Measurements from ENCODE around the gene PRDX6.
A peak's percentile ranks its signal among the peaks of the same experiment; 100 is the strongest.
"Not testable (repeated sequence)": the region's sequence is repeated elsewhere in the genome, so short reads cannot be mapped to it uniquely, and the experiment has no call there.

PRDX6 gene

DNA sequence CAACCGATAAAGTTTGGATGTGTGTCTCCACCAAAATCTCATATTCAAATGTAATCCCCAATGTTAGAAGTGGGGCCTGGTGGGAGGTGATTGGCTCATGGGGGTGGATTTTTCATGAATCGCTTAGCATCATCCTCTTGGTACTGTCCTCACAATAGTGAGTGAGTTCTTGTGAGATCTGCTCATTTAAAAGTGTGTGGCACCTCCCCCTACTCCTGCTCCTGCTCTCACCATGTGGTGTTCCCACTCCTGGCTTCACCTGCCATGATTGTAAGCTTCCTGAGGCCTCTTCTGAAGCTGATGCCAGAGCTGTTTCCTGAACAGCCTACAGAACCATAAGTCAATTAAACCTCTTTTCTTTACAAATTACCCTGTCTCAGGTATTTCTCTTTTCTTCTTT lies 28.2 kb upstream of the PRDX6 start:
- no peak overlapping the region for H3K27ac Mint-ChIP-seq
- H3K4me3 Mint-ChIP-seq, result no peak overlapping the region
- no peaks in the 10 kb centered on the region for H3K27me3 Mint-ChIP-seq
- H3K4me1 Mint-ChIP-seq (ENCODE audit: low read depth), result peaks cover 22% of the 10 kb centered on the region
- peaks cover 13% of the 10 kb centered on the region for H3K9me3 Mint-ChIP-seq (ENCODE audit: low read depth)
- peaks cover 30% of the 10 kb centered on the region for H3K36me3 Mint-ChIP-seq

DNA sequence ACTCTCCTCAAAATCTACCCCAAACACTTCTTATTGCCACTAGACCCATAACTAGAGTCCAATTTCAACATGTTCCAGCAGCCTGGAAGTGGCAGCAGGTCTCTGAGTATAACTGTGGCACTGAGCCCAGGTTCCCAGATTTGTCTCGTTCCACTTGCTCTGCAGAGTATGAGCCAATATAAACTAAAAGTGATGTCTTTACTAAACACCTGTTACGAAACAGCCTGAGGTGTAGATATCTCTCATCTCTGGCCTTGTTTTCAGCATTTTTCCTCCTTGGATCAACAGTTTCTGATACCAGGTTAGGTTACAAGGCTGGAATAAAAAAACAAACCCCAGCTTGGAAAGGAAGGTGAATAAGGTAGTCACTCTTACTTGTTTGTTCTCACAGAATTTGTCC lies 25.2 kb upstream of the PRDX6 start:
- no peaks in the 10 kb centered on the region for H3K27me3 Mint-ChIP-seq
- H3K4me1 Mint-ChIP-seq (ENCODE audit: low read depth), result peaks cover 28% of the 10 kb centered on the region
- H3K27ac Mint-ChIP-seq, result no peak overlapping the region
- H3K4me3 Mint-ChIP-seq, result no peak overlapping the region
- H3K9me3 Mint-ChIP-seq (ENCODE audit: low read depth), result peaks cover 7% of the 10 kb centered on the region
- H3K36me3 Mint-ChIP-seq, result peaks cover 27% of the 10 kb centered on the region

DNA sequence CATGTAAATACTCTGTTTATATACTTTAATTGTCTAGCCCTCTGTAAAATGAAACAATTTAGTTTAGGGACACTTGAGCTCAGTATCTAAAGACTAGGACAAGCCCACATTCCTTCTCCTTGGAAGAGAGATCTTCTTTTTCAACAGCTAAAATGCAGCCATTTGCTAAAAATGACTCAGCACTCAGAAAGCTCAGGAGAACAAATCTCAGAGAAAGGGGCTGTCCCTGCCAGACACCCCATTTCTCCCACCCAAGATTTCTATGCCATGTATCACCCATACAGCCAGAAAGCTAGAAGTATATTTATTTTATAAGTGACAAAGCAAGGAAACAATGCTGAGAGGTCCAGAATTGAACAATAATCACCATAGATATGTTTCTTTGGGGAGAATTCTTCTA lies 23.2 kb upstream of the PRDX6 start:
- H3K4me1 Mint-ChIP-seq (ENCODE audit: low read depth), result peaks cover 30% of the 10 kb centered on the region
- no peak overlapping the region for H3K27ac Mint-ChIP-seq
- peaks cover 20% of the 10 kb centered on the region for H3K36me3 Mint-ChIP-seq
- H3K4me3 Mint-ChIP-seq, result no peak overlapping the region
- H3K27me3 Mint-ChIP-seq, result no peaks in the 10 kb centered on the region
- H3K9me3 Mint-ChIP-seq (ENCODE audit: low read depth), result no peaks in the 10 kb centered on the region

GRCh38 chr1:173454966-173455524 lies 22.1 kb upstream of the PRDX6 start:
- H3K4me3 Mint-ChIP-seq, result no peak overlapping the region
- no peaks in the 10 kb centered on the region for H3K27me3 Mint-ChIP-seq
- peaks cover 20% of the 10 kb centered on the region for H3K36me3 Mint-ChIP-seq
- H3K9me3 Mint-ChIP-seq (ENCODE audit: low read depth), result no peaks in the 10 kb centered on the region
- H3K27ac Mint-ChIP-seq, result no peak overlapping the region
- peaks cover 38% of the 10 kb centered on the region for H3K4me1 Mint-ChIP-seq (ENCODE audit: low read depth)

DNA sequence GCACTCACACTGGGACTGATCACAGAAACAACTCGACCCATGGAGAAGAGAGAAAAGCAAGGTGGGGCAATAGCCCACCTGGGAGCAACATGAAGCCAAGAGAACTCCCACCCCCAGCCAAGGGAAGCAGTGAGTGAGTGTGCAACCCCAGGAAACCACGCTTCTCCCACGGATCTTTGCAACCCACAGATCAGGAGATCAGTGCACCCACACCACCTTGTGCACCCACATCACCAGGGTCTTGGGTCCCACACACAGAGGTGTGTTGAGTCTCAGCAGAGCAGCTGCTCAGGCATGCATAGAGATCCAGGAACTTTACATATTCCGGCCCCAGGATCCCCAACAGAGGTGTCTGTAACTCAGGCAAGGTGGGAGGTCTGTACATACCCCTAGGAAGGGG lies 17.2 kb upstream of the PRDX6 start:
- H3K27me3 Mint-ChIP-seq, result no peaks in the 10 kb centered on the region
- H3K4me3 Mint-ChIP-seq, result no peak overlapping the region
- peaks cover 44% of the 10 kb centered on the region for H3K4me1 Mint-ChIP-seq (ENCODE audit: low read depth)
- no peak overlapping the region for H3K27ac Mint-ChIP-seq
- peaks cover 40% of the 10 kb centered on the region for H3K36me3 Mint-ChIP-seq
- peaks cover 6% of the 10 kb centered on the region for H3K9me3 Mint-ChIP-seq (ENCODE audit: low read depth)

GRCh38 chr1:173462666-173463065 lies 14.5 kb upstream of the PRDX6 start:
- not testable (repeated sequence) for H3K9me3 Mint-ChIP-seq (ENCODE audit: low read depth); H3K27me3 Mint-ChIP-seq; H3K4me3 Mint-ChIP-seq; H3K27ac Mint-ChIP-seq
- H3K4me1 Mint-ChIP-seq (ENCODE audit: low read depth), result peaks cover 34% of the 10 kb centered on the region
- H3K36me3 Mint-ChIP-seq, result peaks cover 50% of the 10 kb centered on the region

GRCh38 chr1:173464185-173464584 lies 12.9 kb upstream of the PRDX6 start:
- Mint-ChIP-seq H3K36me3 (peaks cover 55% of the 10 kb centered on the region), H3K4me1 (ENCODE audit: low read depth) (peaks cover 32% of the 10 kb centered on the region)
- not testable (repeated sequence) for H3K4me3 Mint-ChIP-seq; H3K27ac Mint-ChIP-seq; H3K27me3 Mint-ChIP-seq; H3K9me3 Mint-ChIP-seq (ENCODE audit: low read depth)

- peaks cover 27% of the 10 kb centered on the region for H3K4me1 Mint-ChIP-seq (ENCODE audit: low read depth)
- no peaks in the 10 kb centered on the region for H3K27me3 Mint-ChIP-seq
- H3K4me3 Mint-ChIP-seq, result no peak overlapping the region
- peaks cover 55% of the 10 kb centered on the region for H3K36me3 Mint-ChIP-seq
- no peak overlapping the region for H3K27ac Mint-ChIP-seq
- peaks cover 17% of the 10 kb centered on the region for H3K9me3 Mint-ChIP-seq (ENCODE audit: low read depth)
Measured at GRCh38 chr1:173467426-173467825, 9.7 kb upstream of the PRDX6 start.

DNA sequence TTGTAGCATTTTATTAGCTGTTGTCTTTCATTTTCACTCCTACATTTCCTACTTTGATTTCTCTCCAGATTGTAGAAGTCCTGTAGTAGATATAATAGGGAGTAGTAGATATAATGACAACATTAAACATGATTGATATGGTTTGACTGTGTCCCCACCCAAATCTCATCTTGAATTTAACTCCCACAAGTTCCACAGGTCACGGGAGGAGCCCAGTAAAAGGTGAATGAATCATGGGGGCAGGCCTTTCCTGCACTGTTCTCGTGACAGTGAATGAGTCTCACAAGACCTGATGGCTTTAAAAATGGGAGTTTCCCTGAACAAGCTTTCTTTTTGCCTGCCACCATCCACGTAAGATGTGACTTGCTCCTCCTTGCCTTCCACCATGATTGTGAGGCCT lies 7.5 kb upstream of the PRDX6 start:
- Mint-ChIP-seq H3K27ac (no peak overlapping the region), H3K9me3 (ENCODE audit: low read depth) (peaks cover 11% of the 10 kb centered on the region), H3K36me3 (peaks cover 45% of the 10 kb centered on the region), H3K4me1 (ENCODE audit: low read depth) (peaks cover 30% of the 10 kb centered on the region), H3K4me3 (no peak overlapping the region), H3K27me3 (no peaks in the 10 kb centered on the region)

DNA sequence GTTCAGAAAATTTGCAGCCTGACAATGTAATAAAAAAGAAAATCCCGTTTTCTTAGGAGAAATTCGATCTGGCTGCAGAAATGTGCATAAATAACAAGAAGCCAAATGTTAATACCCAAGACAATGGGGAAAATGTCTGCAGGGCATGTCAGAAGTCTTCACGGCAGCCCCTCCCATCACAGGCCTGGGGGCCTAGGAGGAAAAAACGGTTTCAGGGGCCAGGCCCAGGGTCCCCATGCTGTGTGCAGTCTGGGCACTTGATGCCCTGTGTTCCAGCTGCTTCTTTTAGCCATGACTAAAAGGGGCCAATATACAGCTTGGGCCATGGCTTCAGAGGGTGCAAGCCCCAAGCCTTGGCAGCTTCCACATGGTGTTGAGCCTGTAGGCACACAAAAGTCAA lies 6.5 kb upstream of the PRDX6 start:
- H3K27me3 Mint-ChIP-seq, result no peaks in the 10 kb centered on the region
- no peak overlapping the region for H3K27ac Mint-ChIP-seq
- H3K4me1 Mint-ChIP-seq (ENCODE audit: low read depth), result peaks cover 30% of the 10 kb centered on the region
- peaks cover 11% of the 10 kb centered on the region for H3K9me3 Mint-ChIP-seq (ENCODE audit: low read depth)
- peaks cover 42% of the 10 kb centered on the region for H3K36me3 Mint-ChIP-seq
- no peak overlapping the region for H3K4me3 Mint-ChIP-seq

GRCh38 chr1:173473599-173474011 lies 3.5 kb upstream of the PRDX6 start:
- Mint-ChIP-seq H3K27me3 (no peaks in the 10 kb centered on the region), H3K9me3 (ENCODE audit: low read depth) (peaks cover 11% of the 10 kb centered on the region), H3K27ac (peak overlapping the region; percentile 77), H3K36me3 (peaks cover 24% of the 10 kb centered on the region), H3K4me1 (ENCODE audit: low read depth) (peaks cover 44% of the 10 kb centered on the region), H3K4me3 (no peak overlapping the region)

- Mint-ChIP-seq H3K4me3 (peak overlapping the region; percentile 44), H3K9me3 (ENCODE audit: low read depth) (peaks cover 11% of the 10 kb centered on the region), H3K4me1 (ENCODE audit: low read depth) (peaks cover 51% of the 10 kb centered on the region), H3K36me3 (peaks cover 19% of the 10 kb centered on the region), H3K27me3 (no peaks in the 10 kb centered on the region), H3K27ac (no peak overlapping the region)
Measured at GRCh38 chr1:173474097-173474779, 2.9 kb upstream of the PRDX6 start.

- Mint-ChIP-seq H3K4me3 (peak overlapping the region; percentile 44), H3K36me3 (peaks cover 18% of the 10 kb centered on the region), H3K4me1 (ENCODE audit: low read depth) (peaks cover 57% of the 10 kb centered on the region), H3K9me3 (ENCODE audit: low read depth) (peaks cover 10% of the 10 kb centered on the region)
- not testable (repeated sequence) for H3K27ac Mint-ChIP-seq, H3K27me3 Mint-ChIP-seq
Measured at GRCh38 chr1:173474780-173475421, 2.2 kb upstream of the PRDX6 start.

DNA sequence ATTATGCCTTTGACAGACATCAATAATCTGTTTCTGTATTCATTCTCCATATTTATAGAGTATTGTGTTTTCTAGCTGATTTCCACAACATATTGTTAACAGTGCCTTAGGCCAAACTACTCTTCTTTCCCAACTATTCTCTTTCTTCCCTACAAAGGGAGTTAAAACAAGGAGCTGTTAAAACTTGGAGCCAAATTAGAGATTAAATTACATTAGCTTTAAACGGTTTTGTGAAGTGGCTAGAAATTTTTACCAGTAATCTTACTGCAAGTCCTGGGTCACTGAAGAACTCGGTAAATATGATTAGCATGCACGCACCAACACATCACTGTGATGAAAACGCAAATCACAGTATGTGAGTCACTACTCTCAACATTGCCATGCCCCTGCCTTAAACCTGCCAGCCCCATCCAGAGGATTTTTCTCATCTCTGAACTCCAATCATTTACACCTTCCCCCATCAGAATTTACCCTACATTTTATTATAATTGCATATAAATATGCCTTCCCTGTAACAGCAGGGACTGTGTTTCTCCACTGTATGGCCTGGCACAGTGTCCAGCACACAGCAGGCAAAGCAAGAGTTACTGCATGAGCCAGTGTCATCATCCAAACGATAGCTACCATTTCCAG lies 1.5 kb upstream of the PRDX6 start:
- H3K4me1 Mint-ChIP-seq (ENCODE audit: low read depth), result peaks cover 63% of the 10 kb centered on the region

GRCh38 chr1:173476197-173476664 lies 904 bp upstream of the PRDX6 start:
- Mint-ChIP-seq H3K4me1 (ENCODE audit: low read depth) (peaks cover 63% of the 10 kb centered on the region), H3K36me3 (peaks cover 13% of the 10 kb centered on the region), H3K4me3 (peak overlapping the region; percentile 92), H3K27ac (peak overlapping the region; percentile 58), H3K9me3 (ENCODE audit: low read depth) (peaks cover 5% of the 10 kb centered on the region), H3K27me3 (no peaks in the 10 kb centered on the region)

More for the DNA sequence above, 1.5 kb upstream of the PRDX6 start:
- no peaks in the 10 kb centered on the region for H3K27me3 Mint-ChIP-seq
- peak overlapping the region; percentile 92 for H3K4me3 Mint-ChIP-seq
- H3K27ac Mint-ChIP-seq, result peak overlapping the region; percentile 58
- peaks cover 13% of the 10 kb centered on the region for H3K36me3 Mint-ChIP-seq
- peaks cover 5% of the 10 kb centered on the region for H3K9me3 Mint-ChIP-seq (ENCODE audit: low read depth)
